ENCODE results near the gene LGALS8. TPM values are rescaled to one million over a fixed set of nuclear protein-coding genes. Genes with fewer than 3 reads are reported as not detected.

The LGALS8 gene
- 28.2 to 49.4 TPM (median 31.8 TPM) in 5 replicates for total RNA-seq (2022; extraction: Qiagen RNA extraction; ENCODE audit: low read depth)

GRCh38 chr1:236523704-236524141 is at the start of gene LGALS8:
TSS of gene LGALS8 (plus strand) at chr1:236523982. CDS start at chr1:236526071, 2,089 bp downstream.

Other genes starting within 250 kb of the LGALS8 start
- 1.6 to 4.8 TPM (median 2.8 TPM) in 5 replicates for gene ERO1B, start 242.0 kb upstream of the LGALS8 start, total RNA-seq (2022; extraction: Qiagen RNA extraction; ENCODE audit: low read depth)
- gene EDARADD, start 129.7 kb upstream of the LGALS8 start, total RNA-seq (2022; extraction: Qiagen RNA extraction; ENCODE audit: low read depth): 2.8 to 3.3 TPM (median 3.1 TPM) in 5 replicates
- 20.3 to 28.4 TPM (median 25.0 TPM) in 5 replicates for gene HEATR1, start 80.5 kb downstream of the LGALS8 start, total RNA-seq (2022; extraction: Qiagen RNA extraction; ENCODE audit: low read depth)
- gene ACTN2, start 162.5 kb downstream of the LGALS8 start, total RNA-seq (2022; extraction: Qiagen RNA extraction; ENCODE audit: low read depth): not detected in 5 replicates